GM18507 (cell line): Measurements from ENCODE around the gene F3.
"Not testable (repeated sequence)": the region's sequence is repeated elsewhere in the genome, so short reads cannot be mapped to it uniquely, and the experiment has no call there.

Source experiments
- DNase-seq: peaks from one replicate; pipeline ENCODE4 v3.0.0; 2011; ENCODE audit warnings: low read depth; ENCODE audit not compliant: insufficient read length; ENCODE audit errors: extremely low spot score
- FAIRE-seq: peaks from 2 replicates; lab custom pipeline; 2011; peaks lifted over from hg19 to GRCh38; lab: Jason Lieb, UNC

F3 gene

DNA sequence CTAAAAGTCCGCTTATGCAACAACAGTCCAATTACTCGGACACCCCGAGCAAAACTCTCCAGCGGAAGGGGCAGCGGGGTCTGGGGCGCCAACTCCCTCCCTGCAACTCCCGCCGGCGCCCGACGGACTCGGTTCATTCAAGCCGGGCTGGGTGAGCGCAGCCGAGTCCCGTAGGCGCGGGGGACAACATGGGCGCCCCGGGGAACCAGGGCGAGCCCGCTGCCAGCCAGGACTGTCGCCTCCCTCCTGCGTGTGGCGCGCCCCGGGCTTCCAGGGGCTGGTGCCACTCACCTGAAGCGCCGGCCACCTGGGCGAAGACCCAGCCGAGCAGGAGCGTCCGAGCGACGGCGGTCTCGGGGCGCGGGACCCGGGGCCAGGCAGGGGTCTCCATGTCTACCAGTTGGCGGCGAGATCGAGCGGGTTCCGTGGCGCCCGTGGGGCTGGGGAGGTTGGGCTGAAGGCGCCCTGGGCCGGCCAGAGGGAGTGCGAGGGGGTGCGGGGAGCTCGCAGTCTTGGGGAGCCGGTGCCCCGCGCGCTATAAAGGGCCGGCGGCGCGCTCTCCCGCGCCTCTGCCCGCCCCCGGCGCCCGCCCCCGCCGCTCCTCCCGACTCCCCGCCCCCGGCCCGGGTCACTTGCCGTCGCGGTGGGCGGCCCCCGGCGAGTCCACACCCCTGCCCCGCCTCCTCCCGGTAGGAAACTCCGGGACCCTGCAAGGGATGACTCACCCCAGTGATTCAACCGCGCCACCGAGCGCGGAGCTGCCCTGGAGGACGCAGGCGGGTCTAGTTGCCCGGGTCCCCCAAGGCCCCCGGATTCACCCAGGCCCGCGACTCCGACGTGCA, at the start of gene F3:
TSS of gene F3 (minus strand) at position 514 of the 842 bp plus-strand sequence. CDS start at position 391, 123 bp downstream.
- DNase-seq (no peak), FAIRE-seq (no peak)

DNA sequence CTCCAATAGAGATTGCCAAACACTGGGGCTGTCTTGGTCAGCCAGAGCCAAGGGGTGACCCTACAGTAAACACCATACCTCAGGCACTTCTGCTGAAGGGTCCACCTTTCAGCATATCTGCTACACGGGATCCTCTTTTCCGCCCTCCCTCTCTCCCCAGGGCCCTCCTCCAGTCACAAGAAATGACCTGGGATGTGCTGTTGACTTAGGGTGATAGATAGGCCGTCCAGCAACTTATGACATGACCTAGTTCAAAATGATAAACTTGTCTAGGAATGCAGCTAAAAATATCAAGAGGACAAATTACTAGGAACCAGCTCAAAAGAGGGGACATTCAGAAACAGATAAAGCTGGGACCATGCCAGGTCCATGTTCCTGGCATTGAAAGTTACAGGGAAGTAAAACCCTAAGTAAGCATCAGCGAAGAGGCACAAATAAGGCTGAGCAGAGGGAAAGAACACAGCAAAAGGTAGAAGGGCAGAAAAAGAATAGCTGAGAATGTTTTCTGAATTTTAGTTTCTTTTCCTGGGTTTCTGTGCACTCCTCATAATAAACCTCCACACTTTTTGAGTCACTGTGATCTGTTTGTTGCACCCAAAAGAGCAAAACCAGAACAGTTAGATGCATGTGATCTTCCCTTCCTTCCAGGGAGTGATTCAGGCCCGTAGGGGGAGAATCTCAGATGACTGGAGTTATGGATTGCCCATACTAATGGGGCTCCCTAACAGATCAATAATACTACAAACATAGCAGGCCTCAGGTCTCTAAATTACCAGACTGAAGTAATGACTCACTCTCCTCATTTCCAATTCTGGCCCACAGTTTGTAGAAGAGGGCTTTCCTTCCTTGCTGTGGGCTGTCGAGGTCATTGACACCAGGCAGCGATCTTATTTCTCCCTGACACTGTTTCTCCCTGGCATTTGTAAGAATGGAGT, 48.9 kb upstream of the F3 start:
- DNase-seq (no peak), FAIRE-seq (no peak)

DNA sequence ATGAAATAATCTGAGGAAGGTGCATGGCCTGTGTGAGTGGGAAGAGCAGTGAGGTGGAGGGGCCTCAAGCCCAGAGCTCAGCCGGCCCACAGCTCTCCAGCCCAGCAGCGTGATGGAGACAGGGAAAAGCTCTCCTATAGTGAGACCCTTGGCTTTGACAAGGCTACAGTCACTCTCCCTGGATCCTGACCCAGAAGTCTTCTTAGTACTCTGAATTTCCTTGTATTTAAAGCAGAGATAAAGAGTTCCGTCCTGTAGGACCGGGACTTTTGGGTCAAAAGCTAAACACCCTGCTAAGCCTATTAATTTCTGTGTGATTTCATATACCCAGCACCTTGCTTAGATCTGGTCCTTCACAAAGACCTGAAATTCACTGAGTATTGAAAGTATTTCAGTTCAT, 48.2 kb upstream of the F3 start:
- no peak for FAIRE-seq
- DNase-seq = no peak

DNA sequence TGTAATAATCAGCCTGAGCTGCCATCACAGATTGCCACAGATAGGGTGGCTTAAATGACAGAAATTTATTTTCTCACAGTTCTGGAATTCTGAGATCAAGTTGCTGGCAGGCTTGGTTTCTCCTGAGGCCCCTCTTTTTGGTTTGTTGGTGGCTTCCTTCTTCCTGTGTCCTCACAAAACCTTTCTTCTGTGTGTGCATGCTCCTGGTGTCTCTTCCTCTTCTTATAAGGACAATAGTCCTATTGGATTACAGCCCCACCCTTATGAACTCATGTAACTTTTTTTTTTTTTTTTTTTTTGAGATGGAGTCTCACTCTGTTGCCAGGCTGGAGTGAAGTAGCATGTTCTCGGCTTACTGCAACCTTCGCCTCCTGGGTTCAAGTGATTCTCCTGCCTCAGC, 41.0 kb upstream of the F3 start:
- FAIRE-seq (no peak), DNase-seq (no peak)

DNA sequence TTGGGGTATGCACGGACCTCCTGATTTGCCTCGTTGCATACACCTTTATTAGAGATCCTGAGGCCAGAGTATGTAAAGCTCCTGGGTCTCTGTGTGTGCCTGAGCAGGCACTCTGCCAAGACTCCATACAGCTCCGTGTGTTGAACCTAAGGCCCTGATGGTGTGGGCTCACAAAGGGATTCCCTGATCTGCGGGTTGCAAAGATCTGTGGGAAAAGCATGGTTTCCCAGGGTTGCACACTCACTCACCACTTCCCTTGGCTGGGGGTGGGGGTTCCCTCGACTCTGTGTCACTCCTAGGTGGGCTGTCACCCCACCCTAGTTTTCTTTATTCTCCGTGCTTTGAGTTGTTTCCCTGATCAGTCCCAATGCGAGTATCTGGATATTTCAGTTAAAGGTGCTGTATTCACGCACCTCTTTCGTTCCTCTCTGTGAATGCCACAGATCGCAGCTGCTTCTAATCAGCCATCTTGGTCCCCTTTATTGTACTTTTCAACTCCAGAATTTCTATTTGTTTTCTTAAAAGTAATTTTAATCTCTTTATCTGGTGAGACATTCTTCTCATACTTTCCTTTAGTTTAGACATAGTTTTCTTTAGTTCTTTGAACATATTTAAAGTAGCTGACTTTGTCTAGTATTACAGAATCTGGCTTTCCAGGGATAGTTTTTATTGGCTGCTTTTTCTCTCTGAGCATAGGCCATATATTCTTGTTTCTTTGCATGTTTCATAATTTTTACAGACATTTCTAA, 39.0 kb upstream of the F3 start:
- FAIRE-seq (no peak), DNase-seq (no peak)

DNA sequence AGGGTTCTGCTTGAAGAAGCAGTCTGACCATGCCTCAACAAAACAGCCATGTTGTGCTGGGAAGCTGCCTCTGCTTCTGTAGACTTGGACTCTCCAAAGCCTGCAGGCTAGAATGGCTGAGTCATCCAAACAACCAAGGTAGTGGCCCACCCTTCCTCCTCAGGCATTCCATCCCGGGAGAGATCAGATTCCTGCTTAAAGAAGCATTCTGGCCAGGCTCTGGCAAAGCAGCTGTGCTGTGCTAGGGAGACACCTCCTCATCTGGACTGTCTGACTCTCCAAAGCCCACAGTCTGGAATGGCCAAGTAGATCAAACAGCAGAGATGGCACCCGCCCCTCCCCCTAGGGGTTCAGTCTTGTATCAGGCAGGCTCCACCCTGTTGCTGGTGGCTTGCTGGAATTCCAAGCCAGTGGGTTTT, 38.3 kb upstream of the F3 start:
- DNase-seq (no peak), FAIRE-seq (no peak)

DNA sequence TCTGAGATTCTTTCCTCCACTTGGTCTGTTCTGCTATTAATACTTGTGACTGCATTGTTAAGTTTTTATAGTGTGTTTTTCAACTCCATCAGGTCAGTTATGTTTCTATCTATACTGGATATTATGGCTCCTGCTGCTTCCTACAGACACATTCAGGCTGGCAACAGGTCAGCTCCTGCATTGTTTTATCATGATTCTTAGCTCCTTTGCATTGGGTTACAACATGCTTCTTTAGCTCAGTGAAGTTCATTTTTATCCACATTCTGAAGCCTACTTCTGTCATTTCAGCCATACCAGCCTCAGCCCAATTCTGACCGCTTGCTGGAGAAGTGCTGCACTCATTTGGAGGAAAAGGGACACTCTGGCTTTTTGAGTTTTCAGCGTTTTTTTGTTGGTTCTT, 37.3 kb upstream of the F3 start:
- FAIRE-seq (no peak), DNase-seq (no peak)

DNA sequence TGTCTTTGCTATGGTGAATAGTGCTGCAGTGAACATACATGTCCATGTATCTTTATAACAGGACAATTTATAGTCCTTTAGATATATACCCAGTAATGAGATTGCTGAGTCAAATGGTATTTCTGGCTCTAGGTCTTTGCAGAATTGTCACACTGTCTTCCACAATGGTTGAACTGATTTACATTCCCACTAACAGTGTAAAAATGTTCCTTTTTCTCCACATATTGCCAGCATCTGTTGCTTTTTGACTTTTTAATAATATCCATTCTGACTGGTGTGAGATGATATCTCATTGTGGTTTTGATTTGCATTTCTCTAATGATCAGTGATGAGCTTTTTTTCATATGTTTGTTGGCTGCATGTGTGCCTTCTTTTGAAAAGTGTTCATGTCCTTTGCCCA, 32.4 kb upstream of the F3 start:
- not testable (repeated sequence) for FAIRE-seq, DNase-seq

DNA sequence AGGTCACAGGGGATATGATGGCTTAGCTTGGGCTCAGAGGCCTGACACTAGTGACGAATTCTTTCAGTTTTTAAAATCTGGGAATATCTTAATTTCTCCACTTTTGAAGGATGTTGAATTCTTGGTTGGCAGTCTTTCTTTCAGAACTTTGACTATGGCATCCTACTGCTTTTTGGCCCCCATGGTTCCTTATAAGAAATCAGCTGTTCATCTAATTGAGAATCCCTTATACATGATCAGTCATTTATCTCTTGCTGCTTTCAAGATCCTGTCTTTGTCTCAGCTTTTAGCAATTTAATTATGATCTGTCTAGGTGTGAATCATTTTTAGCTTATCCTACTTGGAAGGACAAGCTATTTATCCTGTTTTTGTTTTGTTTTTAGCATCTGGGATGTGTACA, 31.2 kb upstream of the F3 start:
- DNase-seq = no peak
- no peak for FAIRE-seq

DNA sequence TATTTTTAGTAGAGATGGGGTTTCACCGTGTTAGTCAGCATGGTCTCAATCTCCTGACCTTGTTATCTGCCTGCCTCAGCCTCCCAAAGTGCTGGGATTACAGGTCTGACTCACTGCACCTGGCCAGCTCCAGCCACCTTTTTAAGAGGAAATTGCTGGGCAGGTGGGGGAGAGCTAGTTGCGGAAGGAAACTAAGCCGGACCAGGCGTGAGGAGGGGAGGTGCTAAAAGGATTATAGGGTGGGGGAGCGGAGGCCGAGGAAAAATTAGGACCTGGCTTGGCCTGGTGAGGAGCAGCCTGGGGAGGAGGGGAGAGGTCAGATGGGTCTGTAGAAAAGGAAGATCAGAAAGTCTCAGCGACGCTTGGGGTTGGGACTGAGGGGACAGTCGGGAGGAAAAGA, 29.4 kb upstream of the F3 start:
- FAIRE-seq, DNase-seq: not testable (repeated sequence)

DNA sequence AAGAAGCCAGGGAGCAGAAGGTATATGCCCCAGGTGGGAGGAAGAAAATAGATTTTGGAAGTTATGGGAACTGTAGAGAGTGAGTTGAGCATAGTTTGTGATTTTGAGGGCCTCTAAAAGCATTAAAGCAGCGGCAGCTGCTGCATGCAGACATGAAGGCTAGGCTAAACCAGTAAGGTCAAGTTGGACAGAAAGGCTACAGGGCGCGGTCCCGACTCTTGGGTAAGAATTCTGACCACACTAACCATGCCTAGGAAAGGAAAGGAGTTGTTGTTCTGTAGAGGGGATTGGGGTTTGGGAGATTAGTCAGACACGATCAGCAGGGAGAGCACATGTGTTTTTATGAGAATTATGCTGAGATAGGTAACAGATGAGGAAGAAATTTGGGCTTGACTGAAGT, 27.2 kb upstream of the F3 start:
- not testable (repeated sequence) for DNase-seq, FAIRE-seq

DNA sequence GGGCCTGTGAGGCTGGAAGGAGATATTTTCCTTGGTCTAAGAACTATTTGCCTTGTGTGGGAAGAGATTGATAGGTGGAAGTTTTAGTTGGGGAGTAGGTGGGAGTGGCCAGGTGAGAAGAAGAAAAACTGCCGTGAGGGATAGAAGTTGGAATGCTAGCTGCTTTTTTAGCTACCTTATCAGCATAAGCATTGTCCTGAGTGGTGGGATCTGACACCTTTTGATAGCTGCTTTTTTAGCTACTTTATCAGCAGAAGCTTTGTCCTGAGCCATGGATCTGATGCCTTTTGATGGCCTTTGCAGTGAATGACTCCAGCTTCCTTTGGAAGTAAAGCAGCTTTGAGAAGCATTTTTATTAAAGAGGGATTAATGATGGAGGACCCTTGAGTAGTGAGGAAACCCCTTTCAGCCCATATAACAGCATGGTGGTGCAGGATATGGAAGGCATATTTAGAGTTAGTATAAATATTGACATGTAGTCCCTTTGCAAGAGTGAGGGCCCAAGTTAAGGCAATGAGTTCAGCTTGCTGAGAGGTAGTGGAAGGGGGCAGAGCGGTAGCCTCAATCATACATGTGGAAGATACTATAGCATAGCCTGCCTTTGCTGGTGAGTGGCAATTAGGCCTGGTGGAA, 26.5 kb upstream of the F3 start:
- DNase-seq, FAIRE-seq: not testable (repeated sequence)

DNA sequence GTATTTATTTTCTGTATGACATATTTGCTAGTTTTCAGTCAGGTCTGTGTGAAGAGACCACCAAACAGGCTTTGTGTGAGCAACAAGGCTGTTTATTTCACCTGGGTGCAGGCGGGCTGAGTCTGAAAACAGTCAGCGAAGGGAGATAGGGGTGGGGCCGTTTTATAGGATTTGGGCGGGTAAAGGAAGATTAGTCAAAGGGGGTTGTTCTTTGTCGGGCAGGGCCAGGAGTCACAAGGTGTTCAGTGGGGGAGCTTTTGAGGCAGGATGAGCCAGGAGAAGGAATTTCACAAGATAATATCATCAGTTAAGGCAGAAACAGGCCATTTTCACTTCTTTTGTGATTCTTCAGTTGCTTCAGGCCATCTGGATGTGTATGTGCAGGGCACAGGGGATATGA, 24.9 kb upstream of the F3 start:
- FAIRE-seq, DNase-seq: not testable (repeated sequence)

DNA sequence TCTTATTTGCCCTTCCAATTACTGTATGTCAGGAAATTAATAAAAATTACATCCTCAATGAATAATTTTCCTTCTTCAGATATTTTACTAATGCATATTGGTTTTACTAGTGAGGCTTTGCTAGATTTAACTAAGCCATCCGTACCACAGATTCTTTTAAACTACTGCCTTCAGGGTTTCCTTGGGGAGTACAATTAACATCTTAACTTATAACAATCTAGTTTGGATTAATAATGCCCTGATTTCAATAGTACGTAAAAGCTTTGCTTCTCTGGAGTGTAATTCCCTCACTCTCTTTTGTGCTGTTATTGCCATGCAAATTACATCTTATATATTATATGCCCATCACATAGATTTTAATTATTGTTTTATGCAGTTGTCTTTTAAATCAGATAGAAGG, 24.3 kb upstream of the F3 start:
- FAIRE-seq = no peak

DNA sequence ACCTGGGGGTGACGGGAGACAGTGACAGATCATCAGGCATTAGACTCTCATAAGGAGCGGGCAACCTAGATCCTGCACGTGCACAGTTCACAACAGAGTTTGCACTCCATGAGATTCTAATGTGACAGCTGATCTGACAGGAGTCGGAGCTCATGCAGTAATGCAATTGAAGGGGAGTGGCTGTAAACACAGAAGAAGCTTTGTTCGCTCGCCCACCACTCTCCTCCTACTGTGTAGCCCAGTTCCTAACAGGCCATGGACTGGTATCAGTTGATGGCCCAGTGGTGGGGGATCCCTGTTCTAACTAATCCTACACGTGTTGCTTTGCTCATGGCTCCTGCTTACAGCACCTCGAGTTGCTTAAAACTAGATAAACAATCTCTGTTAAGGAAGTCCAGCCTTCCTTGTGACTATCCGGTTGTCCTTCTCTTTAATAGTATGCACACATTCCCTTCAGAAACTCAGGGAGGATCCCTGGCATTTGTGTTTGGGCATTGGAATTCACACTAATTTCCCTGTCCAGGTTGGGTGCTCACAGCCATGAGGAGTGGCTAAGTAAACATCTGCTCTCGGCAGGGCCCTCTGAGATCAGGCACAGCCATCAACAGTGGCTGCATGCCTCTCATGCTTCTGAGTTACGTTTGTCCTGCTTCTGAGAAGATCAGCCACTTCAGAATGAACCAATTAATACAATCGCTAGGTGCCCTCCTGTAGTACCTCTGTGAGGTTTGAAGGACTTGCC, 21.1 kb upstream of the F3 start:
- DNase-seq (no peak), FAIRE-seq (no peak)

More for the DNA sequence above, 24.3 kb upstream of the F3 start:
- DNase-seq = no peak

DNA sequence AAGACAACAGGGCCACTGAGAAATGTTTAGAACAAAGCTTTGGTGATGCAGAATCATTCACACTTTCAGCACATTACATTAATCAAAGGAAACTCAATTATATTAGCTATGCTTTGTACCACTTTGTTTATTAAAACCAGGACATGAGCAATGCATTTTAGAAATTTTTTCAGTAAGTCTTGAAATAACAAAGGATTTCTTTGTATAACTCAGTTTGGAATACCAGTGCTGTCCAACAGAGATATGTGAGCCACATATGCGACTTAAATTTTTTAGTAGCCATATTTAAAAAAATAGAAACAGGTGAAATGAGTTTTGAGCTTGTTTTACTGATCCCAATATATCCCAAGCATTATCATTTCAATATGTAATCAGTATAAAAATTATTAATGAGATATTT, 18.8 kb upstream of the F3 start:
- DNase-seq (no peak), FAIRE-seq (no peak)

DNA sequence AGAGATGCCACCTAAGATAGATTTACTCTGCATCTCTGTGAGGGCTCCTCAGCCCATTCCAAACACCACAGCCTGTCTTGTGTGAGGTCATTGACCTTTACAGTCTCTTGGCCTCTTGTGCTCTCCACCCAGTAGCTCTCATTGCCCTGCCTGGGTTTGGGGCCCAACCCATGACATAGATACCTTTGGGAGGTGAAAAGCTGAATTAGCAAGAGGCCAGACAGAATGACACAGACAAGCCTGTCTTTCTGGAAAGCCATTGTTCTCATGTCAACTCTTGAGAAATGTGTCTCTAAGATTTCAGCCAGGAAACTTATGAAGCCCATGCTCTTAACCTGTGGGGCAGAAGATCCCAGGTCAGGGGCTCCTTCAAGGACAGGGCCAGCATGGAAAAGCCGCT, 18.4 kb upstream of the F3 start:
- no peak for FAIRE-seq

DNA sequence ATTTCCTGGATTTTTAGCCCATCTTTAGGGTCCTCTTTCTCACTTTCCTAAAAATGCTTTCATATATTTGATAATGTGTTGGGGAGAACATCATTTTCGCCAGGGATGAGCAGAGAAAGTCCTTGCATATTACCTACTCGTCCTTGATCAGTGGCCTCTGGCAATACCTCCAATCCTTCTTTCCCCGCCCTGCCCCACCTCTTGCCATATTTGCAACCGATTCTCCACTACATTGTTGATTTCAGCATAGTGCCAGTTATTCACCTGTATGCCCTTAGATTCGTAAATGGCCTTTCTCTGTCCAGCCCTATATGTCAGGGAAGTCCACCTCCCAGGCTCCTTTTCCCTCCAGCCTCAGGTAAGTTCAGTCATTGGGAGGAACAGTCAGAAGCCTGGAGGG, 13.5 kb upstream of the F3 start:
- FAIRE-seq (no peak), DNase-seq (no peak)

More for the DNA sequence above, 18.4 kb upstream of the F3 start:
- DNase-seq = no peak

DNA sequence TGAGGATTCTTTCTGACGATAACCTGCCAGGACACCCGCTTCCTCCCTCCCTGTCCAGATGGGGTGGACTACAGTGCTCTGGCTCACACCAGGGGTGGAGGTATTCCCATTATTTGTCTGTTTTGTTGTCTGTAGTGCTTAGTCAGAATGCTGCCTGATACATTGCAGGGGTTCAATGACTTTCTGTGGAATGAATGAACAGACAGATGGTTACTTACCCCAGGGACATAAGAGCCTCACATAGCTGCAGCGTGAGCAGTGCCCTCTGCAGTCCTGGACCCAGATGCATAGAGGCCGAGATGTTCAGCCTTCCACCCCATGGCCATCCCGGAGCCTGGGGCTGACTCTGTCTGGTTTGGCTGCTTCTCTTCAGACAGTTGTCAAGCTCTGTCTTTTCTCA, 13.0 kb upstream of the F3 start:
- FAIRE-seq (no peak), DNase-seq (no peak)
